Smooth muscle cell (in vitro differentiated cells): ENCODE results near the gene PDCD4. TPM values are rescaled to one million over a fixed set of nuclear protein-coding genes. Genes with fewer than 3 reads are reported as not detected.
"Not testable (repeated sequence)": the region's sequence is repeated elsewhere in the genome, so short reads cannot be mapped to it uniquely, and the experiment has no call there.

ENCODE experiments used
- DNase-seq: peaks from one replicate; lab custom pipeline; 2025; ENCODE audit not compliant: unreplicated experiment; lab: John Stamatoyannopoulos, UW
- H2AFZ ChIP-seq: fragments of 200-600 bp; sonication (generic); 2 replicates; pipeline ENCODE4 v1.6.0; 2016; ENCODE audit warnings: antibody characterized with exemption, low read depth, mild to moderate bottlenecking
- H3F3A ChIP-seq: fragments of 200-600 bp; sonication (generic); 2 replicates; pipeline ENCODE4 v1.6.0; 2017; ENCODE audit warnings: antibody characterized with exemption, low read depth
- H3K27ac ChIP-seq: fragments of 200-600 bp; sonication (generic); 2 replicates; pipeline ENCODE4 v1.5.1; 2016; ENCODE audit warnings: low read depth, mild to moderate bottlenecking
- H3K27me3 ChIP-seq: fragments of 200-600 bp; sonication (generic); 2 replicates; pipeline ENCODE4 v1.6.1; 2016; ENCODE audit warnings: low read depth, mild to moderate bottlenecking
- H3K36me3 ChIP-seq: fragments of 200-600 bp; sonication (generic); 2 replicates; pipeline ENCODE4 v1.5.1; 2016; ENCODE audit warnings: low read depth
- H3K4me1 ChIP-seq: fragments of 200-600 bp; sonication (generic); 2 replicates; pipeline ENCODE4 v1.5.1; 2016; ENCODE audit warnings: low read depth
- H3K4me2 ChIP-seq: fragments of 200-600 bp; sonication (generic); 2 replicates; pipeline ENCODE4 v1.6.0; 2016; ENCODE audit warnings: mild to moderate bottlenecking
- H3K4me3 ChIP-seq: fragments of 200-600 bp; sonication (generic); 2 replicates; pipeline ENCODE4 v1.5.1; 2016; ENCODE audit warnings: mild to moderate bottlenecking
- H3K79me2 ChIP-seq: fragments of 200-600 bp; sonication (generic); 2 replicates; pipeline ENCODE4 v1.6.0; 2016; ENCODE audit warnings: low read depth, mild to moderate bottlenecking
- H3K9ac ChIP-seq: fragments of 200-600 bp; sonication (generic); 2 replicates; pipeline ENCODE4 v1.6.0; 2016; ENCODE audit warnings: low read depth
- H3K9me3 ChIP-seq: fragments of 200-600 bp; sonication (generic); replicated peaks from 2 replicates; pipeline ENCODE4 v1.5.1; 2016; ENCODE audit warnings: low read depth
- H4K20me1 ChIP-seq: fragments of 200-600 bp; sonication (generic); 2 replicates; pipeline ENCODE4 v1.6.0; 2016; ENCODE audit warnings: low read depth
- CTCF ChIP-seq: fragments of 200-600 bp; sonication (generic); IDR thresholded peaks from 2 replicates; pipeline ENCODE4 v1.5.1; 2017; ENCODE audit warnings: borderline replicate concordance, mild to moderate bottlenecking, antibody characterized with exemption; ENCODE audit not compliant: insufficient read depth, poor library complexity, severe bottlenecking
- WGBS: methylation state at CpG from one replicate; pipeline ENCODE4 v1.1.7; 2016; ENCODE audit warnings: low lambda C conversion rate; 5-methylcytosine and 5-hydroxymethylcytosine counted together
- polyA plus RNA-seq: library from polyadenylated mRNA; unstranded; fragments of >200 nt; fragmentation: Nextera tagmentation; extraction: Ambion mirVana; gene quantifications from 2 replicates; pipeline ENCODE4 v1.2.1, GENCODE V29; 2016
- total RNA-seq: library from RNA; depleted of rRNA; stranded (reverse); fragments of >200 nt; gene quantifications from 2 replicates; pipeline ENCODE4 v1.2.3, GENCODE V29; 2014

The PDCD4 gene
- total and polyA plus RNA-seq, 2 experiments from 2014 or later, result 67.0 to 124 TPM

DNA sequence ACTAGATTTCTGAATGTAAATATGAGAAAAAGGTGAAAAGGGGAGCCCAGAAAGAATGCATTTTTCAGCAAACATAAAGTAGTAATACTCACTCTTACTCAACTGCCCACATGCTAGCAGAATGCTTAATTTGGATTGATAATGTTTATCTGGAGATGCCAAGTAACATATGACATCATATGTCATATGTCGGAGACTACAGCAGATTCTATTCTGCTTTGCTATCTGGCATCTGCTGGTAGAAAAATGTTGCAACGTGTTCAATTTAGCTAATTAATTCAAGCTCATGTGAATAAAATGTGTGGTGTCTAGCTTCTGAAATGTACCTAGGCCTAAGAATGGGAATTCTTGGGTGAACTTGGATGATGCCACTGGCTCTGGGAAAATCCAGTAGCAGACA is 42.7 kb downstream of the PDCD4 start:
- H3K27ac ChIP-seq, result no peak overlapping the region
- H3K4me1 ChIP-seq, result peaks cover 15% of the 10 kb centered on the region
- H3K79me2 ChIP-seq, result peaks cover 6% of the 10 kb centered on the region
- peaks cover 8% of the 10 kb centered on the region for H3F3A ChIP-seq
- H3K36me3 ChIP-seq, result no peaks in the 10 kb centered on the region
- H3K9me3 ChIP-seq, result no peaks in the 10 kb centered on the region
- TF ChIP-seq CTCF, result no peak
- WGBS, result 89% methylated on average over 2 of the region's 2 CpGs
- H4K20me1 ChIP-seq, result peaks cover 4% of the 10 kb centered on the region
- H3K9ac ChIP-seq, result no peak overlapping the region
- no peak for DNase-seq
- H3K4me2 ChIP-seq, result no peak overlapping the region
- no peaks in the 10 kb centered on the region for H3K27me3 ChIP-seq
- no peak overlapping the region for H3K4me3 ChIP-seq
- no peak overlapping the region for H2AFZ ChIP-seq

DNA sequence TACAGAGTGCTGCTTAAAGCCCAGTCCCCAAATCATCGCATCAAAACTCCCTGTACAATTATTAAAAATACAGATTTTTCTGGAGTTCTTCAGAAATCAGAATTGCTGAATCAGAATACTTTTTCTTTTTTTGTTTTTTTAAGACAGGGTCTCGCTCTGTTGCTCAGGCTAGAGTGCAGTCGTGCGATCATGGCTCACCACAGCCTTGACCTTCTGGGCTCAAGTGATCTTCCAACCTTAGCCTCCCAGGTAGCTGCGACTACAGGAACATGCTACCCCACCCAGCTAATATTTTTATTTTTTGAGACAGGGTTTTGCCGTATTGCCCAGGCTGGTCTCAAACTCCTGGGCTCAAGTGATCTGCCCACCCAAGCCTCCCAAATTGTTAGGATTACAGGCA is 43.3 kb downstream of the PDCD4 start:
- no peak overlapping the region for H3K27ac ChIP-seq
- no peak overlapping the region for H3K9ac ChIP-seq
- no peaks in the 10 kb centered on the region for H3K36me3 ChIP-seq
- no peak for TF ChIP-seq CTCF
- H4K20me1 ChIP-seq, result peaks cover 5% of the 10 kb centered on the region
- no peak for DNase-seq
- H2AFZ ChIP-seq, result no peak overlapping the region
- no peak overlapping the region for H3K4me3 ChIP-seq
- 97% methylated on average over 6 of the region's 6 CpGs for WGBS
- H3K27me3 ChIP-seq, result no peaks in the 10 kb centered on the region
- no peaks in the 10 kb centered on the region for H3K9me3 ChIP-seq
- peaks cover 15% of the 10 kb centered on the region for H3K4me1 ChIP-seq
- H3K79me2 ChIP-seq, result peaks cover 8% of the 10 kb centered on the region
- H3F3A ChIP-seq, result peaks cover 8% of the 10 kb centered on the region
- no peak overlapping the region for H3K4me2 ChIP-seq

DNA sequence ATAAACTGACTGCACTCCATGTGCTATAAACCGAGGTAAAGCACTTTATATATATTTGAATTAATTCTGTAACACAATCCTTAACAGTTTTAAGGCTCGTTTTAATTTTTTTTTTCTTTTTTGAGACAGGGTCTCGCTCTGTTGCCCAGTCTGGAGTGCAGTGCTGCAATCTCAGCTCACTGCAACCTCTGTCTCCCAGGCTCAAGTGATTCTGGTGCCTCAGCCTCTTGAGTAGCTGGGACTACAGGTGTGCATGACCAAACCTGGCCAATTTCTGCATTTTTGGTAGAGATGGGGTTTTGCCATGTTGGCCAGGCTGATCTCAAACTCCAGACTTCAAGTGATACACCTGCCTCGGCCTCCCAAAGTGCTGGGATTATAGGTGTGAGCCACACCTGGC is 43.9 kb downstream of the PDCD4 start:
- WGBS, result 96% methylated on average over 4 of the region's 4 CpGs
- not testable (repeated sequence) for H2AFZ ChIP-seq, H3K27ac ChIP-seq, H3F3A ChIP-seq, H4K20me1 ChIP-seq, H3K36me3 ChIP-seq, H3K9ac ChIP-seq, H3K4me3 ChIP-seq, DNase-seq, H3K9me3 ChIP-seq, H3K4me2 ChIP-seq, H3K27me3 ChIP-seq
- Histone ChIP-seq H3K4me1 (peaks cover 16% of the 10 kb centered on the region), H3K79me2 (peaks cover 14% of the 10 kb centered on the region)

DNA sequence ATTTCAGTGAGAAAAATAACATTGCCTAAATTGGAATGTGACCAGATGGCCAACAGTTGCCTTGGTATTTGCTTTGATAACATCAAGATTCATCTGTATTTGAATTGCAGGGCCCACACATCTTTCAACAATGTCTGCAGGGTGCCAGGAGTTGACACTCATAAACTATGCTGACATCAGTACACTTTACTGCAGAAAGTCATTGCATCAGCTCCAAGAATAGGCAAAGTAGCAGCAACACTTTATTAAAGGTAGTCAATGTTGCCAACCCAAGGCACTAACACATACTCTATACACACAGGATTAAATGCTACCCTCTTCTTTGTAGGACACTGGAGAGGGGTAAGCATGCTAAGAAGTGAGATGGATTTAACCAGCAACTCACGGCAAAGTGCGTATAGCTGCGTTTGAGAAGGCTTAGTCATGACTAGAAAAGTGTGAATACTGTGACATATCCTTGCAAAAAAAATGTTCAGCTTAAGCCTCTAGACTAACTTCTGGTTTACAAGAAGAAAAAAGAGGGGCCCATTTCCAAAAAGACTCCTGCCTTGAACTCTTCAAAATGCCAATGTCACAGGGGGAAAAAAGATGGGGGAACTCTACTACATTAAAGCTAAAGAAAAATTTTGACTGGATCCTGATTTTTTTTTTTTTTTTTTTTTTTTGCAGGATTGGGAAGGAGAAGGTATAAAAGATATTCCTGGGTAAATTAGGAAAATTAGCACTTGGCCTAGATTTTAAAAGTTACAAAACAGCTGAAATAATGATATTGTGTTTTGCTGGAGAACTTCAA is 45.0 kb downstream of the PDCD4 start:
- Histone ChIP-seq H3K27ac (peak overlapping the region; percentile 99), H3K36me3 (no peaks in the 10 kb centered on the region), H3K79me2 (peaks cover 25% of the 10 kb centered on the region), H3K4me1 (peaks cover 27% of the 10 kb centered on the region), H3K9me3 (no peaks in the 10 kb centered on the region), H2AFZ (no peak overlapping the region), H4K20me1 (peaks cover 19% of the 10 kb centered on the region), H3K4me3 (no peak overlapping the region), H3K9ac (no peak overlapping the region), H3K4me2 (peak overlapping the region; percentile 86), H3F3A (peaks cover 8% of the 10 kb centered on the region), H3K27me3 (no peaks in the 10 kb centered on the region)
- DNase-seq, result no peak
- TF ChIP-seq CTCF, result no peak
- 27% methylated on average over 3 of the region's 3 CpGs for WGBS
